HFF-Myc (cell line): ENCODE results near the gene CEP55.

Experiments
- DNase-seq: peaks from one replicate; pipeline ENCODE4 v3.0.0-alpha.2; 2011; ENCODE audit warnings: low read depth; ENCODE audit errors: extremely low read depth
- H3K4me3 ChIP-seq: replicated peaks from 2 replicates; pipeline ENCODE4 v1.5.1; 2011; ENCODE audit warnings: low read depth, mild to moderate bottlenecking, control low read depth, low read length
- CTCF ChIP-seq: IDR thresholded peaks from 2 replicates; pipeline ENCODE4 v1.5.1; 2012; ENCODE audit warnings: mild to moderate bottlenecking, low read depth, low read length, control low read depth; ENCODE audit errors: missing control alignments

The CEP55 gene

DNA sequence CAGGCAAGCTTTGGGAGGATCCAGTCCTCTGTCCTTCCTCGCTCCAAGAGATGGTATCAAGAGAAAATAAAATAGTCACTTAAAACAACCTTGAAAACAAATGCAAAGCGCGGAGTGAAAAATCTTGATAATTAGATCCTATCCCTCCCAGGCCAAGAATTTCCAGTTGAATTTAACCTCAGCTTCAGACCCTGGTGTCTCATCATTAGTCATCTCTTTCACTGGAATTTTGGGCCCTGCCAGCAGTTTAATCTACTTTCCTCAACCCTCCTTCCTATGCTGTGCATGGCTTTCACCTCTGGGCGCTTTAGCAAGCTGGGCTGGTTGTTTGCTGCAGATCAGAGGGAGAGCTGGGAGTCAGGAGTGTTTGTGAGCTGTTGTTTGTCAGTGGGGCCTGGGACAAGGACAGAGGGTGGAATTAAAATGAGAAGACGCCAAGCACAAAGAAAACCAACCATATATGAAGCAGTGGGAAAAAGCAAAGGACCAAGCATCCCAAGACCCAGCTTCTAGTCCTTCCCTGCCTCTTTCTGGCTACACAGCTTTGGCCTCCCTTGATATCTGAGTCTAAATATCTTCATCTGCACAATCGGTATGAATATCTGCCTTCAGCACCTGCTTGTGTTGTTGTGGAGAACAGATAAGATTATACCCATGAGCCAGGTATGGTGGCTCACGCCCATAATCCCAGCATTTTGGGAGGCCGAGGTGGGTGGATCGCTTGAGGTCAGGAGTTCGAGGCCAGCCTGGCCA lies 27.8 kb upstream of the CEP55 start:
- peak overlapping the region; percentile 24; the same call in 1 of the 2 replicates for H3K4me3 ChIP-seq
- no peak for TF ChIP-seq CTCF
- DNase-seq: peak; percentile 92

- no peak for DNase-seq
- H3K4me3 ChIP-seq: no peak overlapping the region
- no peak for TF ChIP-seq CTCF
Measured at GRCh38 chr10:93469454-93469853, 27.0 kb upstream of the CEP55 start.

- H3K4me3 ChIP-seq: no peak overlapping the region
- DNase-seq: peak; percentile 93
- TF ChIP-seq CTCF: no peak
Measured at GRCh38 chr10:93471110-93471651, 25.2 kb upstream of the CEP55 start.

DNA sequence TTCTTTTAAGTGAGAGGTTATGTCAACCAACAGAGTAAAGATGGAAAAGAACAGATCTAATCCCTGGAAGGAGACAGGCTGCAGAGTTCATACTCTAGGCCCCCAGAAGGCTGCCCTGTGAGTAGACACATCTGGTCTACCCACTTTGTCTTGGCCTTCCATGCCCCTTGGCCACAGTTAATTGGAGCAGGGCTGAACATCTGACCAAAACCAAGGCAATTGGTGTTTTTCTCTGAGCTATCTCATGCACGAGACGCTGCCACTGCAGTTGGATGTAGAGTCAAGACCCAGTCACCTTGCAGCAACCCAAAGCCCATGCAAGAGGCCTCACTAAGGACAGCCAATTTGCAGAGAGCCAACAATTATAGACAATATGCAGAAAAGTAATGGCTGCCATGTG lies 23.3 kb upstream of the CEP55 start:
- no peak overlapping the region for H3K4me3 ChIP-seq
- TF ChIP-seq CTCF: no peak
- DNase-seq: no peak

DNA sequence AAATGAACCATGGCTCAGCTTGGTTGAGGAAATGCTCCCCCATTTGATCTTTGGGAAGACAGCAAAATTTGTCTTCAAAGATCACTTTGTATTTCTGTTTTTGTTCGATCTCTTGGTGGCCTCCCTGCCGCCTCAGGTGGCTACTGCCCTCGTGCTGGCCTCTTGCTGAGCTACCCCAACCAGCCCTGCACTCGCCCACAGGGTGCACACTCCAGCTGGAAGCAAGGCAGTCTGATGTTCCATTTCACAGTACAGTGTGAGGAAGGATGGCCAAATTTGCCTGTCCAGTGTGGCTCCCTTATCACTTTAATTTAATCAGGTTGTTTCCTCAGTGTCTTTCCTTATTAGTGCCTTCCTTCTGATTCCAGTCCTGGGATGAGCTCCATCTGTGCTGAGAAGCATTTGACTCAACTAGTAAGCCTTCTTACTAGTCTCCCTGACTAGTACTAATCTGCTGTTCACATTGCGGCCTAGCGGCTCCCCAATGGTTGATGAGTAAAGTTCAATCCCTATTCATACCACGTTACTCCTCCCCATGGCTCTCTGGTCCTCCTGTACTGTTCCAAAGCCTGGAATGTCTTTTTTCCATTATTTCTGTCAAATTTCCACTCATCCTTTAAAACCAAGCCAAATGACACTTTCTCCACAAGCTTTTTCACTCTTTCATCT lies 22.5 kb upstream of the CEP55 start:
- no peak overlapping the region for H3K4me3 ChIP-seq
- TF ChIP-seq CTCF: no peak
- DNase-seq: no peak

- H3K4me3 ChIP-seq: no peak overlapping the region
- no peak for TF ChIP-seq CTCF
- DNase-seq: no peak
Measured at GRCh38 chr10:93475227-93475626, 21.2 kb upstream of the CEP55 start.
